Vagina (tissue), 2 donors: ENCODE data around the gene EPC1.

Experiments used
- POLR2A ChIP-seq, 2 donors: fragments of 450-650 bp; IDR thresholded peaks; one replicate each; pipeline ENCODE4 v1.6.1; 2017; ENCODE audit warnings: antibody characterized with exemption in 2 of 2, mild to moderate bottlenecking in 2 of 2, moderate library complexity in 2 of 2
- POLR2AphosphoS5 ChIP-seq, 2 donors: sonication (generic); formaldehyde crosslinking; IDR thresholded peaks; one replicate each; pipeline ENCODE4 v1.9.0; 2017; ENCODE audit warnings: antibody characterized with exemption in 2 of 2, mild to moderate bottlenecking in 2 of 2, low read depth in 1 of 2; ENCODE audit not compliant: insufficient read depth in 1 of 2
- TF ChIP-seq, protein P1 (sequence below), 3 experiments: fragments of 450-650 bp in 2 of 3; fragments of 200-600 bp in 1 of 3; sonication (generic) in 1 of 3; IDR thresholded peaks; one replicate each; pipeline ENCODE4 v1.5.1; 2017 to 2019; ENCODE audit warnings: antibody characterized with exemption in 3 of 3, mild to moderate bottlenecking in 2 of 3, moderate library complexity in 2 of 3

- TF ChIP-seq, protein P1, sequence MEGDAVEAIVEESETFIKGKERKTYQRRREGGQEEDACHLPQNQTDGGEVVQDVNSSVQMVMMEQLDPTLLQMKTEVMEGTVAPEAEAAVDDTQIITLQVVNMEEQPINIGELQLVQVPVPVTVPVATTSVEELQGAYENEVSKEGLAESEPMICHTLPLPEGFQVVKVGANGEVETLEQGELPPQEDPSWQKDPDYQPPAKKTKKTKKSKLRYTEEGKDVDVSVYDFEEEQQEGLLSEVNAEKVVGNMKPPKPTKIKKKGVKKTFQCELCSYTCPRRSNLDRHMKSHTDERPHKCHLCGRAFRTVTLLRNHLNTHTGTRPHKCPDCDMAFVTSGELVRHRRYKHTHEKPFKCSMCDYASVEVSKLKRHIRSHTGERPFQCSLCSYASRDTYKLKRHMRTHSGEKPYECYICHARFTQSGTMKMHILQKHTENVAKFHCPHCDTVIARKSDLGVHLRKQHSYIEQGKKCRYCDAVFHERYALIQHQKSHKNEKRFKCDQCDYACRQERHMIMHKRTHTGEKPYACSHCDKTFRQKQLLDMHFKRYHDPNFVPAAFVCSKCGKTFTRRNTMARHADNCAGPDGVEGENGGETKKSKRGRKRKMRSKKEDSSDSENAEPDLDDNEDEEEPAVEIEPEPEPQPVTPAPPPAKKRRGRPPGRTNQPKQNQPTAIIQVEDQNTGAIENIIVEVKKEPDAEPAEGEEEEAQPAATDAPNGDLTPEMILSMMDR (IDR thresholded peaks at IDR 0.05): peak in 1 of 3 experiments; percentile 6
- peak in 1 of 2 donors; percentile 91 for TF ChIP-seq POLR2AphosphoS5 (IDR thresholded peaks at IDR 0.05; ENCODE audit: insufficient read depth in 1 of 2, low read depth in 1 of 2)
- TF ChIP-seq POLR2A (IDR thresholded peaks at IDR 0.05): peak in 1 of 2 donors; percentile 82
Measured at GRCh38 chr10:32346551-32347362, at the start of gene EPC1.
